GM18505 (cell line): ENCODE measurements around the gene PAPOLG.
A peak's percentile ranks its signal among the peaks of the same experiment; 100 is the strongest.
"Not testable (repeated sequence)": the region's sequence is repeated elsewhere in the genome, so short reads cannot be mapped to it uniquely, and the experiment has no call there.

Experiments
- ATAC-seq: cut with Tn5 transposase; IDR thresholded peaks from one replicate; pipeline ENCODE4 v1.9.1; 2021; ENCODE audit not compliant: unreplicated experiment
- POLR2A ChIP-seq: IDR thresholded peaks from 4 replicates; pipeline ENCODE4 v1.6.1; 2011; ENCODE audit warnings: borderline replicate concordance; ENCODE audit not compliant: insufficient read depth, insufficient read length; ENCODE audit errors: extremely low read depth

PAPOLG gene

DNA sequence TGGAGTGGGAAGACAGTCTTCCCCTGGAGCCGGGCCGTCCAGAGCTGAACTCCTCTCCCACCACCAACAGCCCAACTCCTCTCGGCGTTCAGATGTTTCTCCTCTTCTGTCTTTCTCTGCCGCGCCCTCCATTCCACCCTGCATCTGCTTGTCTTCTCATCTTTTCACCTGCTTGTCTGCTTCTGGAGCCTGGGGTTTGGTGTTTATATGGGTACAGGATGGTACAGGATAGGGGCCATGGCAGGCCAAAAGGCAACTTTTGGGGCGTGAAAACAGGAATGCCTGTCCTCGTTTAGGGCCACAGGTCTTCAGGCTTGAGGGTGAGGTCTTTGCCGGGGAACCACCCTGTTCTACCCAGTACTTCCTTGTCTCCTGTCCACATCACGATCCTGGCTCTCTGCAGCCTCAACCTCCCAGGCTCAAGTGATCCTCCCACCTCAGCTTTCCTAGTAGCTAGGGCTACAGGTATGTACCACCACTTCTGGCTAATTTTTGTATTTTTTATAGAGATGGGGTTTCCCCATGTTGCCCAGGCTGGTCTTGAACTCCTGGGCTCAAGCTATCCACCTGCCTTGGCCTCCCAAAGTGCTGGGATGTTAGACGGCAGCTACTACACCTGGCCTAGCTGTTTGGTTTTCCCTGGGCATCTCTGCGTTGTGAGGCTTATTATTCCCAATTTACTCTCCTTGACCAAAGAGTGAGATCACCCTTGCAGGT lies 64.5 kb downstream of the PAPOLG start:
- no peak for ATAC-seq
- TF ChIP-seq POLR2A: no peak

DNA sequence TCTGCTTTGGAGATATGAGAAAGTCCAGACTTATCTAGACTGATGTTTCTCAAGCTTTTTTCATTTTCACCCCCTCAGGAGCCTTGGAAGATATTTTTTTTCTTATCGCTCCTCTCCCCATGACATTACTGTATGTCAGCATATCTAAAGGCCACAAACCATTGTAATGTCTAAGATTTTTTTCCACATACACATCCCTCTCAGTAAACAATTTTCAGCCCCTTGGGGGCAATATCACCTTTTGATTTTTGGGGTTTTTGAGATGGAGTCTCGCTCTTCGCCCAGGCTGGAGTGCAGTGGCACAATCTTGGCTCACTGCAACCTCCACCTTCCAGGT lies 65.0 kb downstream of the PAPOLG start:
- no peak for ATAC-seq
- no peak for TF ChIP-seq POLR2A

DNA sequence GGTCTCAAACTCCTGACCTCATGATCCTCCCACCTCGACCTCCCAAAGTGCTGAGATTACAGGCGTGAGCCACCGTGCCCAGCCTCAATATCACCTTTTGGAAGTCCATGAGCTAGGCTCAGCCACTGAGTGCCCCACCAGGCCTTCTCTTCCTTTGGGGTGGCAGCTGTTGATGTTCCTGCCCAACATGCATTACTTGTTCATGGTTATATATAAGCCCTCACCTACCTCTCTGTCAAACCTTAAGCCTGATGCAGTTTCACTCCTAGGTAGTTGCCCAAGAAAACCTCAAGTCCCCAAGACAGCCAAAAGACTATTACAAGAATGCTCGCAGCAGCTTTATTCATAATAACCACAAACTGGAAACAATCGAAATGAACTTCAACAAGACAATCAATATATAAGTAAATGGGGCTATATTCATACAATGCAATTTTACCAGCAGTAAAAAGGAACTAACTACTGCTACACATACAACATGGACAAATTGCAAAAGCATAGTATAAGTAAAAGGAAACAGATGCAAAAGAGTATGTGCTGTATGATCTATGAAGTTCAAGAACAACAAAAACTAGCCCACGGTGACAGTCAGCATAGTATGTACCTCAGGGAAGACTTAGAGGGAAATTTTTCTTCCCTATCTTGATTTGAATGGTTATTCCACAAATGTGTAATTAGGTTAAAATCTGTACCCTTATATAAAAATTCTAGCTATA lies 65.7 kb downstream of the PAPOLG start:
- ATAC-seq: no peak
- TF ChIP-seq POLR2A: no peak

DNA sequence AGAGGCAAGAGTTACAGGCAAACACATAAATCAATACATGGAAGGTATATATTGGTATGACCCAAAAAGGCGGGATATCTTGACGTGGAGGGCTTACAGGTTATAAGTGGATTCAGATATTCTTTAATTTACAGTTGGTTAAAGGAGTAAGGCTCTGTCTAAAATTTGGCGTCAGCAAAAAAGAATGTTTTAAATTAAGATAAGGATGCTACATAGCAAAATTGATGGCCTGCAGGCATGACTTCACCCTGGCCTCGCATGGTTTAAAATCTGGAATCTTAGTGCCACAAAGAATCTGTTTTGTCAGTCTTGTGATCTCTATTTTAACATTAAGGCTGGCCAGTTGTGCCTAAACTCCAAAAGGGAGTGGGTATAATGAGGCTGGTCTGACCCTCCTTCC lies 66.9 kb downstream of the PAPOLG start:
- ATAC-seq: no peak
- TF ChIP-seq POLR2A: no peak

DNA sequence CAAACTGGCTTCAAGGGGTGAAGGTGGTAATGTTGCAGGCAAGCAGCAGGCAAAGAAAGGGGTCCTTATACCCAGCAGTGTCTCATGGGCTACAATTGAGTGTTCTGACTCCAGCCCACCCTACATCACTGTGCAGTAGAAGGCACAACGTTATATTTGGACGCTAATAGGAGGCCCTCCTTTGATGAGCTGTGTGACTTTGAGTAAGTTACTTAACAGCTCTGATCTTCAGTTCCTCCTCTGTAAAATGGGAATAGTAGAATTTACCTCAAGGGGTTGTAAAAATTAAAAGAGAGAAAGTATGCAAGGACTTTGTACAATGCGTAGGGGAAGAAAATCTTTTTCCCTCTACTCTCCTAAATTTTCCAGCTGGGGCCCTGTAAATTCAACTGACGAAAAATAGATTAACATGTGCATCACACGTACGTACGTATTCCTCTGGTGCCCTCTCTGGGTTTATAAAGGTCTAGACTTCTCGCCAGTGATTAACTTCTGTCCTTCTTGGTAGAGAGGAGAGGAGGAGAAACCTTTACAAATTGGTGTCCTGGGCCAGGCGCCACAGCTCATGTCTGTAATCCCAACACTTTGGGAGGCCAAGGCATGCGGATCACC lies 67.7 kb downstream of the PAPOLG start:
- TF ChIP-seq POLR2A: no peak
- no peak for ATAC-seq

DNA sequence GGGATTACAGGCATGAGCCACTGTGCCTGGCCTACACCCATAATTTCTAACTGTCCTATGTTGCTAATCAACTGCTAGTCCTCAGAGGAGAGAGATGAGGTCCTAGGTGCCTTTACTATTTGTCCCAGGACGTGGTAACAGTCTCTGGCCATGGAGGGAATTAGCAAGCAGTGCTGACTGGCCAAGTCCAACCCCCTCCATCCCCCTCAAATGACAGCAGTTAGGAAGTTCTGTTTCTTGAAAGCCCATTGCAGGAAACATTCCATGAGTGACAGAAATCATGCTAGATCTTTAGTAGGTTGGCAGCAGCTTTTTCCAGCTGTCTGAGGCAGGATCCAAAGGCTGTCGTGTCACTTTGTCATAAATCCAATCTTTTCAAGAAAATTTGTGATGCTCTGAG lies 69.6 kb downstream of the PAPOLG start:
- no peak for TF ChIP-seq POLR2A
- no peak for ATAC-seq

DNA sequence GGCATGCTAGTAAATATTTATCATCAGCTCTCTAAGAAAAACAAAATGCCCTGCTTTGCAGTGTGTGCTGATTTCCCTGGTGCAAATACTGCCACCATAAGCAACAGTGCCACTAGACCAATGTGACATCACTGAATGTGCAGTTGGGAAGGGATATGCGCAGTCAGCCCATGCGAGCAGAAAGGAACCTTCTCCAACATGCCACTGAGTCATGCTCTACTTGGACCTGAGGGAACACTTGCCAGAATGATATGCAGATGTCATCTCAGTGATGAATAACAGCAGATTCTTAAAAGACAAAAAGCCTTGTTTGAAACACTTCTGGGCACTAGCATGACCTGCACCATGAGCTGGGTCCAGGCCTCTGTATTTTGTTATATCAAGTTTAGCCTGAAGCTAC lies 70.0 kb downstream of the PAPOLG start:
- TF ChIP-seq POLR2A: no peak
- no peak for ATAC-seq

DNA sequence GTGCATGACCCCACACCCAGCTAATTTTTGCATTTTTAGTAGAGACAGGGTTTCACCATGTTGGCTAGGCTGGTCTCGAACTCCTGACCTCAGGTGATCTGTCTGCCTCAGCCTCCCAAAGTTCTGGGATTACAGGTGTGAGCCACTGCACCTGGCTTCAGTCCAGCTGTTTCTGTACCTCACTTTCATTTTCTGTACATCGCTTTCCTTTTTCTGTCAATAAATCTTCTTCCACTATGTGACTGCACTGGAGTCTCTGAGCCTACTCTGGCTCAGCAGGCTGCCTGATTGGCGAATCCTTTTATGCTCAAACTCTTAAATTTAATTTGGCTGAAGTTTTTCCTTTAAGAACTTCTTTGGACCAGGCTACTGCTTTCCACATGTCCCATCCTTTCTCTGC lies 70.8 kb downstream of the PAPOLG start:
- ATAC-seq: not testable (repeated sequence)

DNA sequence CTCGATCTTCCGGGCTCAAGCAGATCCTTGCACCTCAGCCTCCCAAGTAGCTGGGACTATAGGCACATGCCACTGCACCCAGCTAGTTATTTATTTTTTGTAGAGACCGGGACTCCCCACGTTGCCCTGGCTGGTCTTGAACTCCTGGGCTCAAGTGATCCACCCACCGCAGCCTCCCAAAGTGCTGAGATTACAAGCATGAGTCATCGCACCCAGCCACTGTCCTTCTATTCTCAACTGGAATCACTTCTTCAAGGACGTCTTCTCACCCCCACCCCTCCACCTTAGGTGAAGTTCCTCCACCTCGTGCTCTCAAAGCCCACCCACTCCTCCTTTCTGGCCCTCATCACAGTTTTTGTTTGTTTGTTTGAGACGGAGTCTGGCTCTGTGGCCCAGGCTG lies 71.3 kb downstream of the PAPOLG start:
- no peak for TF ChIP-seq POLR2A
- ATAC-seq: no peak

DNA sequence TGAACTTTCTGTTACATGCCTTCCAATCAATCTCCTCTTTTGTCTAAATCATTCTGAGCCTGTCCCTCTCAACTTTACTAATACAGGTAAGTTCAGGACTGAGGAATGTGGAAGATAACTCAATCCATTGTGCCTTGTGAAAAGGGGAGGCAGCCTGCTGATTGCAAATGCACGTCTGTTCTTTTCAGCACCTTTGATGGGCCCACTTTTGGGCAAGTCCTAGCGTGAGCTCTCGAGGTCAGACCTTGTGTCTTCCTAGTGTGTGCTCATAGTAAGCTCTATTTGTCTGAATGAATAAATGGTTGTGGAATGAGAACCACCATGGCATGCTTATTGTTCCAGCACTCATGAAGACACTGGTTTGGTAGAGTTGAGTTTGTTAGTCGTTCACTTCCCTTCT lies 74.9 kb downstream of the PAPOLG start:
- ATAC-seq: no peak
- no peak for TF ChIP-seq POLR2A

DNA sequence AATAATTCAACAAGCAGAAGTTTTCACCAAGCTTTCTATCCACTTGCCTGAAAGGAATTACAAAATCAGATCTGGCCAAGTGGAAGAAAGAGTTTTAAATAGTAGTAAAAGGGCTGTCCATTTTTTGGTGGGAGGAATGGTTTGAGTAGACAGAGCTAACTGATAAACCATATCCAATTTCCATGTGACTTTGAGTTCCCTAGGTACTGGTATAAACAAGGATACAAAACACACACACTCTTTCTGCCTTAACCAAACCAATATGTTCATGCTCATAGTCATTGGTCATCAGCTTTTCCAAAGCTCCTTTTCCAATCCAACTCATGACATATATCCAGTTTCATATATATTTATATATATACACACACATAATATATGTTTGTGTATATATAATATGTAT lies 75.9 kb downstream of the PAPOLG start:
- ATAC-seq: no peak
- no peak for TF ChIP-seq POLR2A

DNA sequence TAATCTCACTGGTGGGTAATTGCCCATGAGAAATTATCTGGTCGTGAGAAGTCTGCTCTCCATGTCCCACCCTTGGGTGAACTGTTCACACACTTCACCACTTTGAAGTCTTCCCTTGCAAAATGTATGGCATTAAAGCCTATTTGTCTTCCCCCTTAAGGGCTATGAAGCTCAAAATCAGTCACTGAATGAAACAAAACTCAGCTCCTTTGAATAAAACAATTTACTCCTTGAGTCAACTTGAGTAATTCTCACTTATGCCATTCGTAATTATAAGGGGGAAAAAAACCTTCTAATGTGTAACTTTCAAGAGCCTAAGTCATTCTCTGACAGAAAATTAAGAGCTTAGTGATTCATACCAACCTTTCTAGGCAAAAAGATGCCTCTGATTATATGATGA lies 76.6 kb downstream of the PAPOLG start:
- no peak for ATAC-seq
- no peak for TF ChIP-seq POLR2A

DNA sequence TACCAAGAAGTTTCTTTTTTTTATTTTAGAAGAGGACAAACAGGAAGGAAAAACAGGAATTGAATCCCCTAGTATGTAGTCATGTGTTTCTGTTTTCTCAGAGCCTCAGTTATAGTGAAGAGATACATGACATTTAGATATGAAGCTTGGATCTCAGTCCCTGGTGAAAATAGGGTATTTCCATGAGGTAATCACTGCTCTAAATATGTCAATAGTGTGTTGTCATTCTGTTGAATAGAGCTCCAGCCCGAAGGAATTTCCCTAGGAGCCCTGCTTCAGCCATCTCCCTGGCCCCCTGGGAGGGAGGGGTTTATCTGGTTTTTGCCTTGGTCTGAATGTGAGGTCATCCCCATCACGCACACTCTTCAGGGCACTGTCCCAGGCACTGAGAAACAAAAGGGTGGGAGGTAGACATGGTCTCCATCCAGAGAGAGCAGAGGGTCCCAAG lies 78.2 kb downstream of the PAPOLG start:
- peak; percentile 44 for ATAC-seq
- TF ChIP-seq POLR2A: no peak

DNA sequence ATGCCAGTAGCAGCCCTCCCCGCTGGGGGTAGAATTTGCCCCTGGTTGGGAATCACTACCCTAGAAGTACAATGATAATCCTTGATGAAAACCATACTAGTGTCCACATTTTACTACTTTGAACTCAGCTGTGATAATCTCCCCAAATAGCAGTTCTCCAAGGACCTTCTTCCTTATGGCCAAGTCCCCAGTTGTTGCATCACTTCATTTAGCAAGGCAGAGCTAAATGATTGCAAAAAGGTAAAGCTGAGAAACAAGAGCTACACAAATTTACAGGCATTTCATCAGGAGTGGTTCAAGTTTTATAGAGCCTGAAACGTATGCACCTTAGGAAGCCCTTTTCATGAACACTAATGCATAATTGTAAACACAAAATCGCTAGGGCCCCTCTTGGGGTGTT lies 80.4 kb downstream of the PAPOLG start:
- ATAC-seq: no peak
- TF ChIP-seq POLR2A: no peak

DNA sequence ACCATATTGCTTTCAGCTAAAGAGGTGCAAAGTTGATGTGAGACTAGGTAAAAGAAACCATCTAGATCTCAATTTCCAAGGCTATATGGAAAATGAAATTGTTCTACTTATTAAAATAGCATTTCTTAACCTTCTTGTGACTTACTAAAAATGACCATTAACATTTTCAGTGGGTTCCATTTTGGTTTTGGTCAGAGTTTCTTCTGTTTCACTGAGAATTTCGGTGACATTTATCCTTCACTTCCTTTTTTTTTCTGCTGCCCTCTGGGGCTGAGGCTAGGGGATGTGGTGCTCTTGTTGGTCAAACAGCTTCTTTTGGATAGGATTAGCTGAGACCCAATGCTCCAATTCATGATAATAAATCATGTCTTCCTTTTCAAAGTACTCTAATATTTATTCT lies 81.1 kb downstream of the PAPOLG start:
- no peak for TF ChIP-seq POLR2A
- ATAC-seq: no peak

DNA sequence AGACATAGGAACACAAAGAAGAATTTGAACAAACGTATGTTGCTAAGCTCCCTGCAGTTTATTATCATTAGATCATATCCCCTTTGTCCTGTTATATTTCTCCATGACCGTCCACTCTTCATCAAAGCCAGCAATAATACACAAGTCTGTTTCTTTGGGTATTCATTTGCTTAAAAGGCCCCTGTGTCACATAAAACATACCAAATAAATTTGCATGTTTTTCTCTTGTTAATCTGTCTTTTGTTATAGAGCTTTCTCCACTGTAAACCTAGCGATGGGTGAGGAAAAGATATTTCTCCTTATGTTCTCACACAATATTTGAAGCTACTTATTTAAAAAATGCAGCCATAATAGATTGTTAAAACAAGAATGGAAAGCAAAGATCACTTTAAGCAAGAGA lies 82.4 kb downstream of the PAPOLG start:
- no peak for ATAC-seq
- TF ChIP-seq POLR2A: no peak
